H1 (cell line): Measurements from ENCODE around the gene KRTAP10-12. TPM values are rescaled to one million over a fixed set of nuclear protein-coding genes. Genes with fewer than 3 reads are reported as not detected.

Experiments used
- CTCF ChIA-PET: fragments of 300-600 bp; sonication (Branson Sonifier 250); formaldehyde crosslinking; loops from one replicate; lab custom pipeline; 2021; ENCODE audit not compliant: partially characterized antibody; lab: Charles Lee
- POLR2A ChIA-PET: fragments of 300-600 bp; sonication (Branson Sonifier 250); formaldehyde crosslinking; loops from one replicate; lab custom pipeline; 2021; ENCODE audit warnings: inconsistent platforms; ENCODE audit not compliant: partially characterized antibody; lab: Charles Lee
- DNase-seq, 2 experiments: peaks; one replicate each; pipeline versions ENCODE4 v3.0.0 to v3.0.0-alpha.2; 2010 to 2022; ENCODE audit warnings: low spot score in 2 of 2, low read depth in 1 of 2, mixed read lengths in 1 of 2
- FAIRE-seq: peaks from 2 replicates; lab custom pipeline; 2011; peaks lifted over from hg19 to GRCh38; lab: Jason Lieb, UNC
- H2AFZ ChIP-seq: 2 replicates; pipeline ENCODE4 v1.8.1; 2012; ENCODE audit warnings: low read length, inconsistent platforms
- H2AK5ac ChIP-seq: 2 replicates; pipeline ENCODE4 v1.6.1; 2013; ENCODE audit warnings: low read depth, low read length
- H2BK120ac ChIP-seq: replicated peaks from 2 replicates; pipeline ENCODE3; 2013; ENCODE audit warnings: low read depth, low read length, inconsistent platforms
- H2BK12ac ChIP-seq: 2 replicates; pipeline ENCODE4 v1.6.1; 2013; ENCODE audit warnings: low read depth, low read length
- H2BK15ac ChIP-seq: 2 replicates; pipeline ENCODE4 v1.6.1; 2013; ENCODE audit warnings: low read length
- H2BK20ac ChIP-seq: 2 replicates; pipeline ENCODE4 v1.6.1; 2013; ENCODE audit warnings: low read length
- H2BK5ac ChIP-seq: 2 replicates; pipeline ENCODE4 v1.6.1; 2013; ENCODE audit warnings: low read depth, low read length
- H3K14ac ChIP-seq: 2 replicates; pipeline ENCODE4 v1.6.1; 2013; ENCODE audit warnings: inconsistent platforms; ENCODE audit not compliant: insufficient read length
- H3K18ac ChIP-seq: 2 replicates; pipeline ENCODE4 v1.6.1; 2013; ENCODE audit warnings: low read length; ENCODE audit errors: extremely low read depth
- H3K23ac ChIP-seq: 2 replicates; pipeline ENCODE4 v1.6.1; 2013; ENCODE audit warnings: inconsistent platforms; ENCODE audit not compliant: insufficient read length
- H3K23me2 ChIP-seq: 2 replicates; pipeline ENCODE4 v1.6.1; 2013; ENCODE audit warnings: low read depth, low read length
- H3K27ac ChIP-seq: 2 replicates; pipeline ENCODE4 v1.6.1; 2011; ENCODE audit warnings: low read depth, low read length, inconsistent platforms
- H3K27me3 ChIP-seq, 4 experiments: replicated peaks in 1 of 4; 1 replicate in 1 of 4; 2 replicates in 3 of 4; pipeline versions ENCODE4 v1.6.1 to v1.8.1; 2011 to 2013; ENCODE audit warnings: low read length in 3 of 4, mild to moderate bottlenecking in 3 of 4, inconsistent platforms in 2 of 4, mixed read lengths in 2 of 4, moderate library complexity in 1 of 4; ENCODE audit not compliant: control insufficient read depth in 3 of 4, insufficient read depth in 3 of 4; ENCODE audit errors: extremely low read depth in 1 of 4
- H3K36me3 ChIP-seq, 4 experiments: 2 replicates each; pipeline versions ENCODE4 v1.6.1 to v1.8.1; 2011 to 2013; ENCODE audit warnings: mild to moderate bottlenecking in 4 of 4, low read length in 3 of 4, moderate library complexity in 2 of 4, control low read depth in 1 of 4, inconsistent platforms in 1 of 4; ENCODE audit not compliant: insufficient read depth in 4 of 4, control insufficient read depth in 2 of 4
- H3K4ac ChIP-seq: replicated peaks from 2 replicates; pipeline ENCODE3; 2013; ENCODE audit warnings: low read length, low read depth, mixed read lengths, inconsistent platforms; ENCODE audit not compliant: insufficient read length
- H3K4me1 ChIP-seq, 4 experiments: replicated peaks in 1 of 4; 1 replicate in 1 of 4; 2 replicates in 3 of 4; pipeline versions ENCODE4 v1.6.1 to v1.8.1; 2011 to 2013; ENCODE audit warnings: low read length in 3 of 4, inconsistent platforms in 2 of 4, mixed read lengths in 1 of 4; ENCODE audit not compliant: insufficient read depth in 4 of 4, control insufficient read depth in 3 of 4
- H3K4me2 ChIP-seq, 2 experiments: 2 replicates each; pipeline versions ENCODE4 v1.6.1 to v1.8.1; 2011 to 2013; ENCODE audit warnings: low read depth in 2 of 2, low read length in 2 of 2, control low read depth in 1 of 2, inconsistent platforms in 1 of 2, mild to moderate bottlenecking in 1 of 2; ENCODE audit not compliant: insufficient read depth in 1 of 2
- H3K4me3 ChIP-seq, 4 experiments: fragments of 200-600, 300-600 bp in 1 of 4; sonication (generic), shearing (Covaris generic), sonication (Bioruptor Twin) in 1 of 4; 2 replicates each; pipeline versions ENCODE4 v1.5.1 to v1.8.1; 2011 to 2016; ENCODE audit warnings: low read length in 4 of 4, low read depth in 3 of 4, control low read depth in 2 of 4, inconsistent platforms in 2 of 4, mild to moderate bottlenecking in 2 of 4, mixed read lengths in 1 of 4, moderate library complexity in 1 of 4; ENCODE audit not compliant: insufficient read depth in 2 of 4; ENCODE audit errors: extremely low read depth in 1 of 4
- H3K56ac ChIP-seq: replicated peaks from 2 replicates; pipeline ENCODE3; 2013; ENCODE audit warnings: low read depth, mild to moderate bottlenecking, mixed read lengths, low read length, inconsistent platforms; ENCODE audit not compliant: insufficient read length
- H3K79me1 ChIP-seq: 2 replicates; pipeline ENCODE4 v1.6.1; 2013; ENCODE audit warnings: low read depth, low read length, control low read depth
- H3K79me2 ChIP-seq, 2 experiments: 2 replicates each; pipeline versions ENCODE4 v1.6.1 to v1.8.1; 2012 to 2013; ENCODE audit warnings: low read length in 2 of 2, mild to moderate bottlenecking in 2 of 2, inconsistent platforms in 1 of 2; ENCODE audit not compliant: insufficient read depth in 2 of 2, control insufficient read depth in 1 of 2
- H3K9ac ChIP-seq, 4 experiments: replicated peaks in 1 of 4; 1 replicate in 1 of 4; 2 replicates in 3 of 4; pipeline versions ENCODE4 v1.6.1 to v1.8.1; 2011 to 2013; ENCODE audit warnings: low read depth in 3 of 4, low read length in 3 of 4, control low read depth in 2 of 4, mild to moderate bottlenecking in 2 of 4, moderate library complexity in 2 of 4, inconsistent platforms in 1 of 4; ENCODE audit errors: extremely low read depth in 1 of 4
- H3K9me3 ChIP-seq, 2 experiments: 2 replicates each; pipeline versions ENCODE4 v1.6.1 to v1.8.1; 2012 to 2013; ENCODE audit warnings: mild to moderate bottlenecking in 2 of 2, moderate library complexity in 2 of 2, control low read depth in 1 of 2, inconsistent platforms in 1 of 2, low read depth in 1 of 2, low read length in 1 of 2, mixed read lengths in 1 of 2; ENCODE audit not compliant: insufficient read depth in 2 of 2
- H4K20me1 ChIP-seq, 2 experiments: replicated peaks in 1 of 2; 2 replicates each; pipeline versions ENCODE3 to v1.8.1; 2011 to 2013; ENCODE audit warnings: inconsistent platforms in 2 of 2, low read length in 2 of 2, mild to moderate bottlenecking in 1 of 2; ENCODE audit not compliant: insufficient read depth in 2 of 2, control insufficient read depth in 1 of 2
- H4K5ac ChIP-seq: 2 replicates; pipeline ENCODE4 v1.6.1; 2013; ENCODE audit warnings: low read length, low read depth, mixed read lengths, inconsistent platforms; ENCODE audit not compliant: insufficient read length
- H4K8ac ChIP-seq: 2 replicates; pipeline ENCODE4 v1.8.0; 2013; ENCODE audit warnings: mild to moderate bottlenecking, moderate library complexity, low read length, inconsistent platforms; ENCODE audit not compliant: insufficient read depth; ENCODE audit errors: extremely low read depth
- H4K91ac ChIP-seq: replicated peaks from 2 replicates; pipeline ENCODE3; 2013; ENCODE audit warnings: low read length, mixed read lengths, inconsistent platforms; ENCODE audit not compliant: insufficient read length
- ASH2L ChIP-seq: fragments of 200-600, 300-600 bp; sonication (generic); IDR thresholded peaks from one replicate; pipeline ENCODE4 v1.7.1; 2017; ENCODE audit warnings: low read length
- CBX8 ChIP-seq: fragments of 300-800, 300-1000 bp; sonication (generic); IDR thresholded peaks from 2 replicates; pipeline ENCODE4 v1.7.1; 2016; ENCODE audit warnings: low read depth, low read length, borderline replicate concordance
- CEBPB ChIP-seq: IDR thresholded peaks from 2 replicates; pipeline ENCODE4 v1.6.1; 2012; ENCODE audit warnings: low read depth, low read length
- CREB1 ChIP-seq: IDR thresholded peaks from 2 replicates; pipeline ENCODE4 v1.6.1; 2012; ENCODE audit warnings: inconsistent platforms
- JUN ChIP-seq: IDR thresholded peaks from 2 replicates; pipeline ENCODE4 v1.6.1; 2011; ENCODE audit warnings: low read depth, mild to moderate bottlenecking, improper control_type of control experiment, low read length
- NANOG ChIP-seq: IDR thresholded peaks from 2 replicates; pipeline ENCODE4 v1.6.1; 2011; ENCODE audit warnings: low read length, low read depth, mild to moderate bottlenecking, inconsistent platforms; ENCODE audit not compliant: insufficient read depth, poor library complexity, severe bottlenecking
- POLR2AphosphoS5 ChIP-seq: IDR thresholded peaks from 2 replicates; pipeline ENCODE4 v1.6.1; 2011; ENCODE audit warnings: low read depth, low read length
- RNF2 ChIP-seq: fragments of 200-900, 300-1000 bp; sonication (generic); IDR thresholded peaks from 2 replicates; pipeline ENCODE4 v1.7.1; 2016; ENCODE audit warnings: borderline replicate concordance, low read depth, mild to moderate bottlenecking, antibody characterized with exemption, low read length; ENCODE audit not compliant: poor library complexity, severe bottlenecking; ENCODE audit errors: missing control alignments
- SUZ12 ChIP-seq: fragments of 200-600 bp; sonication (generic); IDR thresholded peaks from 2 replicates; pipeline ENCODE4 v1.6.1; 2012; ENCODE audit warnings: mild to moderate bottlenecking, inconsistent platforms, low read length, moderate library complexity, mixed read lengths
- TCF12 ChIP-seq: IDR thresholded peaks from 2 replicates; pipeline ENCODE4 v1.6.1; 2011; ENCODE audit warnings: low read depth, mild to moderate bottlenecking, low read length
- YY1 ChIP-seq: IDR thresholded peaks from 2 replicates; pipeline ENCODE4 v1.6.1; 2011; ENCODE audit warnings: low read depth, mild to moderate bottlenecking, low read length
- WGBS, 2 experiments: shearing (Covaris generic) in 1 of 2; methylation state at CpG; one replicate each; pipeline versions ENCODE4 v1.1.6 to v1.1.7; 2013 to 2015; ENCODE audit warnings: low lambda C conversion rate in 2 of 2, mixed read lengths in 2 of 2, inconsistent platforms in 1 of 2, low coverage in 1 of 2, missing lambda C conversion rate in 1 of 2; ENCODE audit not compliant: insufficient replicate concordance in 2 of 2, insufficient coverage in 1 of 2, insufficient read length in 1 of 2; ENCODE audit errors: extremely low coverage in 1 of 2, missing lambda C conversion rate in 1 of 2; 5-methylcytosine and 5-hydroxymethylcytosine counted together
- polyA plus RNA-seq, 7 experiments: library from polyadenylated mRNA; depleted of rRNA in 3 of 7; stranded (reverse) in 5 of 7; unstranded in 2 of 7; fragments of >200 nt in 5 of 7; fragments of 200-250 nt in 2 of 7; gene quantifications; 1 replicate in 5 of 7; 2 replicates in 1 of 7; 4 replicates in 1 of 7; pipeline versions ENCODE4 v1.2.1 to v1.2.3, GENCODE V29; 2011 to 2013; ENCODE audit warnings: missing spikeins in 2 of 7, mixed read lengths in 2 of 7
- total RNA-seq: library from RNA; stranded (reverse); fragmentation: NEBNext Ultra II Directional; extraction: Animal tissue kit (Norgen Biotek cat#: 25700); gene quantifications from 2 replicates; pipeline ENCODE4 v1.2.1, GENCODE V29; 2021
- TF ChIP-seq, protein P1 (sequence below): IDR thresholded peaks from 2 replicates; pipeline ENCODE4 v1.6.1; 2012; ENCODE audit warnings: low read length, inconsistent platforms

KRTAP10-12 gene
- total and polyA plus RNA-seq, 2 of the 8 experiments (the other 6 are each of a cell fraction or from before 2014, with no cell fraction given): not detected

DNA sequence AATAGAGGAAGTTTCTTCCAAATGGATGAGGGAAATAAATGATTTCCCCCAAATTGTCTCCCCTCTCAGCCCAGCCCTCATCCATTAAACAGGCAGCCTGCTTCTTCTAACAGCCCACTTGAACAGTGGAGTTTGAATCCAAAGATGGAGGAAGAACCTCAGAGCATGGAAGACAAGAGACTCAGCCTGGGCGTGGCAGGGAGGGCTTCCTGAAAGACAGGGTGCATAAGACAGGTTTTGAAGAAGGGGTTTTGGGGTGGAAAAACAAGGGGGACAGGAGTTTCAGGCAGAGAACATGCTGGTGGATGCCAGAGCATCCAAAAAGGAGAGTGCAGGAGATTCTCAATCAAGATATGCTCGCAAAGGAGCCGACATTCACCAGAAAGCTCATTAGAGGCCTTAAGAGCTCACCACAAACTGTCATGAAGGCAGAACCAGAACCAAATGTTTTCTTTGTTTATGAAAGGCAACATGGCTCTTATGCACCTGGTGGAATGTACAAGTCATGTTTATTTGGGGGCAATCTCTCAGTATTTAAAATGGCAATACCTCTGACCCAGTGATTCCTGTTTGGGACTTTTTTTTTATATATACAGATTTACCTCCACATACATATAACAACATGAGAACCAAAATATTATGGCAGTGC is 40.9 kb downstream of the KRTAP10-12 start:
- Histone ChIP-seq H2BK120ac (no peak overlapping the region), H3K79me1 (no peaks in the 10 kb centered on the region), H3K27ac (no peak overlapping the region), H3K36me3 (no peaks in the 10 kb centered on the region), H2BK5ac (no peak overlapping the region), H3K9me3 (peaks cover 47 to 67% of the 10 kb centered on the region in 2 experiments), H2AK5ac (no peak overlapping the region), H3K27me3 (no peaks in the 10 kb centered on the region), H2BK12ac (no peak overlapping the region), H4K91ac (no peak overlapping the region), H3K9ac (no peak overlapping the region), H2BK20ac (no peak overlapping the region), H3K4me2 (no peak overlapping the region), H3K23ac (no peak overlapping the region), H4K8ac (no peak overlapping the region), H4K5ac (no peak overlapping the region), H3K18ac (no peak overlapping the region), H3K14ac (no peak overlapping the region), H4K20me1 (no peaks in the 10 kb centered on the region), H3K79me2 (no peaks in the 10 kb centered on the region), H3K4ac (no peak overlapping the region), H2BK15ac (no peak overlapping the region), H3K23me2 (no peaks in the 10 kb centered on the region; the same call in 1 of the 2 replicates), H3K4me3 (no peak overlapping the region), H3K4me1 (no peaks in the 10 kb centered on the region), H2AFZ (no peak overlapping the region), H3K56ac (no peak overlapping the region)
- FAIRE-seq: no peak
- peak in 1 of 2 experiments; percentile 39 for DNase-seq
- CTCF ChIA-PET: interaction anchor here (1.0 to 1.2 kb wide), 3 partner anchors 11 to 18 kb away, joined by 3 to 4 read pairs (median 3); no protein-coding TSS in a partner anchor
- POLR2A ChIA-PET: interaction anchor here (0.6 kb wide), 1 partner anchor 30 kb away, joined by 3 read pairs; no protein-coding TSS in a partner anchor
- 86% methylated on average over 3 of the region's 3 CpGs; no CpG with 5 or more reads in 1 of the 2 experiments for WGBS, 2 experiments
- no peak for TF ChIP-seq TCF12
- TF ChIP-seq RNF2: no peak
- TF ChIP-seq NANOG: no peak
- TF ChIP-seq CEBPB: no peak
- no peak for TF ChIP-seq POLR2AphosphoS5
- no peak for TF ChIP-seq JUN
- TF ChIP-seq ASH2L: no peak
- TF ChIP-seq, protein P1, sequence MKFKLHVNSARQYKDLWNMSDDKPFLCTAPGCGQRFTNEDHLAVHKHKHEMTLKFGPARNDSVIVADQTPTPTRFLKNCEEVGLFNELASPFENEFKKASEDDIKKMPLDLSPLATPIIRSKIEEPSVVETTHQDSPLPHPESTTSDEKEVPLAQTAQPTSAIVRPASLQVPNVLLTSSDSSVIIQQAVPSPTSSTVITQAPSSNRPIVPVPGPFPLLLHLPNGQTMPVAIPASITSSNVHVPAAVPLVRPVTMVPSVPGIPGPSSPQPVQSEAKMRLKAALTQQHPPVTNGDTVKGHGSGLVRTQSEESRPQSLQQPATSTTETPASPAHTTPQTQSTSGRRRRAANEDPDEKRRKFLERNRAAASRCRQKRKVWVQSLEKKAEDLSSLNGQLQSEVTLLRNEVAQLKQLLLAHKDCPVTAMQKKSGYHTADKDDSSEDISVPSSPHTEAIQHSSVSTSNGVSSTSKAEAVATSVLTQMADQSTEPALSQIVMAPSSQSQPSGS: no peak
- no peak for TF ChIP-seq YY1
- no peak for TF ChIP-seq SUZ12
- no peak for TF ChIP-seq CBX8
- TF ChIP-seq CREB1: no peak
